Heart right ventricle (tissue), 16 donors: Measurements from ENCODE around the gene ANXA3. TPM values are rescaled to one million over a fixed set of nuclear protein-coding genes. Genes with fewer than 3 reads are reported as not detected.
"Not testable (repeated sequence)": the region's sequence is repeated elsewhere in the genome, so short reads cannot be mapped to it uniquely, and the experiment has no call there.

Source experiments
- ATAC-seq, 8 donors: fragments of 200-7000 bp; cut with Tn5 transposase; one replicate each; pipeline ENCODE4 v1.9.1; 2020; ENCODE audit warnings: mild to moderate bottlenecking in 8 of 8, moderate library complexity in 8 of 8, moderate number of reproducible peaks in 1 of 8
- DNase-seq, 2 donors: peaks; one replicate each; pipeline ENCODE4 v3.0.0-alpha.2; 2020
- H3K27ac ChIP-seq, 10 donors: fragments of 200-600 bp; sonication (generic) in 2 of 10; one replicate each; pipeline versions ENCODE4 v1.5.0 to v1.8.0; 2020 to 2022; ENCODE audit warnings: mild to moderate bottlenecking in 3 of 10
- H3K27me3 ChIP-seq, 7 donors: fragments of 200-600 bp; one replicate each; pipeline ENCODE4 v1.8.0; 2021 to 2022; ENCODE audit warnings: mild to moderate bottlenecking in 2 of 7
- H3K36me3 ChIP-seq, 9 donors: fragments of 200-600 bp; sonication (generic) in 1 of 9; one replicate each; pipeline versions ENCODE4 v1.5.0 to v1.8.0; 2020 to 2022; ENCODE audit warnings: mild to moderate bottlenecking in 2 of 9
- H3K4me1 ChIP-seq, 9 donors: fragments of 200-600 bp; sonication (generic) in 1 of 9; one replicate each; pipeline versions ENCODE4 v1.5.0 to v1.8.0; 2020 to 2022; ENCODE audit warnings: mild to moderate bottlenecking in 4 of 9
- H3K4me3 ChIP-seq, 10 donors: fragments of 200-600 bp; sonication (generic) in 2 of 10; one replicate each; pipeline versions ENCODE4 v1.5.0 to v1.8.0; 2020 to 2022; ENCODE audit warnings: mild to moderate bottlenecking in 7 of 10, moderate library complexity in 2 of 10
- H3K9me3 ChIP-seq, 11 donors: fragments of 200-600 bp in 10 of 11; sonication (generic) in 2 of 11; one replicate each; pipeline versions ENCODE4 v1.5.0 to v1.8.0; 2013 to 2022; ENCODE audit warnings: mild to moderate bottlenecking in 2 of 11, control low read depth in 1 of 11, moderate library complexity in 1 of 11
- CTCF ChIP-seq, 9 donors: fragments of 200-600 bp; sonication (generic) in 2 of 9; IDR thresholded peaks; one replicate each; pipeline versions ENCODE4 v1.5.0 to v1.8.0; 2021 to 2022; ENCODE audit warnings: antibody characterized with exemption in 9 of 9, mild to moderate bottlenecking in 5 of 9, moderate library complexity in 1 of 9
- WGBS, 2 donors: extraction: QIAGEN DNeasy Blood & Tissue Kit; methylation state at CpG; one replicate each; pipeline ENCODE4 v1.1.7; 2013; ENCODE audit warnings: inconsistent platforms in 1 of 2; 5-methylcytosine and 5-hydroxymethylcytosine counted together
- intact Hi-C, 10 donors: fragments of 100-400 bp; cut with DNase I; formaldehyde crosslinking; loops; one replicate each; pipeline versions ENCODE4 v1.11.1 to v1.14.2; 2022
- long read RNA-seq, 3 donors: library from polyadenylated mRNA; unstranded; transcript quantifications; one replicate each; pipeline ENCODE4 v2.0.0, GENCODE V29; 2020 to 2021
- polyA plus RNA-seq, 2 donors: library from polyadenylated mRNA; stranded (reverse); fragments of 200-250 nt; gene quantifications; one replicate each; pipeline ENCODE4 v1.2.3, GENCODE V29; 2013
- total RNA-seq, 10 donors: library from RNA; stranded (reverse); fragmentation: NEBNext Ultra II Directional in 3 of 10; extraction: Animal tissue kit (Norgen Biotek cat#: 25700) in 3 of 10; gene quantifications; one replicate each; pipeline versions ENCODE4 v1.2.1 to v1.2.4, GENCODE V29; 2021 to 2023
- donor health status: Arrhythmogenic right ventricular cardiomyopathy.
- donor health status: ischemic (EF 13 %, LVEDD 7.1; RV severe dilation, severe dysfunction).
- donor health status: healthy with polysubstance abuse.
- donor health status: DM: no; HTN: yes; CAD: no.
- donor health status: DM: no; HTN: no; CAD: no.
- donor health status: ischemic (EF 25% LVEDD 6.9; RV normal size, moderate dysfunction).
- donor health status: ischemic (EF 25% LVEDD 5.7; RV mildly dilated, moderate dysfunction).
- donor health status: healthy.
- donor health status: DM: yes; HTN: yes; CAD: no.
- donor health status: Ischemic cardiomyopathy.
- donor health status: ischemic (EF 35%, LVEDD 5.7; RV mildly dilated, moderate dysfunction).
- donor health status: nonischemic (EF 11% LVEDD 7.7; RV severe dilation, severe dysfunction).
- donor health status: DM: yes; HTN: yes; CAD: no.
- donor health status: PGD.
- donor health status: ischemic (EF 29% LVEDD 5.4; RV normal size, mild dysfunction).
- donor health status: nonischemic (EF 23%, LVEDD 6.1; RV moderate dilation, normal function).

The ANXA3 gene
- total RNA-seq (10 to 100 TPM; 10.2 to 72.5 (median 18.9) TPM), polyA plus RNA-seq (100 to 1,000 TPM in 1 of 2 donors, 10 to 100 TPM in 1; 27.7 to 181 TPM)
- long read RNA-seq, donor 1, transcript ANXA3-201 (13 exons, 1,657 nt), result major isoform, 29 of 43 reads
- long read RNA-seq, donor 1, partial matches to known transcripts, result 1 of 43 reads
- long read RNA-seq, donor 1, other reads (novel, unspliced or antisense), result 13 of 43 reads
- long read RNA-seq, donor 2, transcript ANXA3-201 (13 exons, 1,657 nt), result major isoform, 26 of 35 reads
- long read RNA-seq, donor 2, partial matches to known transcripts, result 2 of 35 reads
- long read RNA-seq, donor 2, other reads (novel, unspliced or antisense), result 6 of 35 reads
- long read RNA-seq, donor 3, transcript ANXA3-201 (13 exons, 1,657 nt), result major isoform, 173 of 190 reads
- long read RNA-seq, donor 3, partial matches to known transcripts, result 3 of 190 reads
- long read RNA-seq, donor 3, other reads (novel, unspliced or antisense), result 12 of 190 reads

GRCh38 chr4:78551420-78552351 is at the start of gene ANXA3:
Gene ANXA3 (plus strand): TSS chr4:78551770. CDS start chr4:78554474, 2,704 bp downstream.
- Histone ChIP-seq H3K27me3 (peaks cover 0 to 22% (median 0%) of the 10 kb centered on the region in 7 donors), H3K4me3 (peak within 1 kb of the TSS; percentile 30 to 80 (median 70)), H3K27ac (peak within 1 kb of the TSS; percentile 75 to 94 (median 88)), H3K36me3 (peaks cover 0 to 16% (median 0%) of the 10 kb centered on the region in 9 donors), H3K4me1 (peaks cover 0 to 32% (median 9%) of the 10 kb centered on the region in 9 donors), H3K9me3 (no peaks in the 10 kb centered on the region)
- ATAC-seq (peak; percentile 82 to 92 (median 90)), DNase-seq (peak; percentile 29 to 55)
- TF ChIP-seq CTCF (IDR thresholded peaks at IDR 0.05), result no peak
- intact Hi-C loops, result loop anchor here in 1 of 10 donors (10.0 kb wide), 1 partner anchor 103 kb away; no protein-coding TSS in a partner anchor
- WGBS, 2 donors, result 6 to 7% methylated on average over 65 of the region's 65 CpGs

GRCh38 chr4:78506260-78506659 is 45.3 kb upstream of the ANXA3 start:
- H3K4me3 ChIP-seq, H3K36me3 ChIP-seq, intact Hi-C loops, H3K4me1 ChIP-seq, H3K27ac ChIP-seq, ATAC-seq, H3K27me3 ChIP-seq, H3K9me3 ChIP-seq, DNase-seq: not testable (repeated sequence)
- WGBS, 2 donors, result 75 to 78% methylated on average over 10 of the region's 10 CpGs

- Histone ChIP-seq H3K4me1 (no peaks in the 10 kb centered on the region), H3K36me3 (no peaks in the 10 kb centered on the region), H3K9me3 (no peaks in the 10 kb centered on the region), H3K27me3 (no peaks in the 10 kb centered on the region), H3K27ac (no peak overlapping the region), H3K4me3 (no peak overlapping the region)
- intact Hi-C loops, result no loop called here
- DNase-seq (no peak), ATAC-seq (no peak)
- TF ChIP-seq CTCF (IDR thresholded peaks at IDR 0.05), result no peak
- WGBS, 2 donors, result 78 to 91% methylated on average over 2 of the region's 2 CpGs
Measured at GRCh38 chr4:78509043-78509442, 42.5 kb upstream of the ANXA3 start.

- Histone ChIP-seq H3K9me3 (no peaks in the 10 kb centered on the region), H3K4me1 (no peaks in the 10 kb centered on the region), H3K27ac (no peak overlapping the region), H3K4me3 (no peak overlapping the region), H3K27me3 (no peaks in the 10 kb centered on the region), H3K36me3 (no peaks in the 10 kb centered on the region)
- no peak for ATAC-seq
- TF ChIP-seq CTCF (IDR thresholded peaks at IDR 0.05), result no peak
- 49 to 100% methylated on average over 1 of the region's 1 CpG for WGBS, 2 donors
- no peak for DNase-seq
- intact Hi-C loops, result loop anchor here in 7 of 10 donors (10.0 kb wide), 5 partner anchors 345 to 545 kb away; partner anchors contain the start of gene FRAS1 (in 1 of the 7)
Measured at GRCh38 chr4:78510108-78510507, 41.5 kb upstream of the ANXA3 start.
